ENCODE measurements around the gene MYOF. TPM values are rescaled to one million over a fixed set of nuclear protein-coding genes. Genes with fewer than 3 reads are reported as not detected.
"Not testable (repeated sequence)": the region's sequence is repeated elsewhere in the genome, so short reads cannot be mapped to it uniquely, and the experiment has no call there.

MYOF gene
- total RNA-seq, 1 donor from 2014 or later: 68.2 TPM

GRCh38 chr10:93473161-93473560 lies 9.0 kb downstream of the MYOF start:
- Histone ChIP-seq H3K36me3 (peaks cover 6 to 14% of the 10 kb centered on the region in 2 donors), H3K4me1 (peaks cover 15 to 63% of the 10 kb centered on the region in 2 donors), H3K27me3 (no peaks in the 10 kb centered on the region), H3K9me3 (no peaks in the 10 kb centered on the region), H3K4me3 (no peak overlapping the region), H3K27ac (peak overlapping the region; percentile 15 to 38)
- DNase-seq (ENCODE audit: low spot score in 2 of 2): no peak
- no peak for TF ChIP-seq CTCF (IDR thresholded peaks at IDR 0.05)
- intact Hi-C loops (cut with DNase I): no loop called here

GRCh38 chr10:93471110-93471651 lies 11.0 kb downstream of the MYOF start:
- H3K4me1 ChIP-seq: peaks cover 19 to 64% of the 10 kb centered on the region in 2 donors

GRCh38 chr10:93469454-93469853 lies 12.7 kb downstream of the MYOF start:
- TF ChIP-seq CTCF (IDR thresholded peaks at IDR 0.05): no peak
- DNase-seq (ENCODE audit: low spot score in 2 of 2): no peak
- Histone ChIP-seq H3K4me1 (peaks cover 23 to 64% of the 10 kb centered on the region in 2 donors), H3K27me3 (no peaks in the 10 kb centered on the region), H3K27ac (peak overlapping the region; percentile 83 to 85), H3K36me3 (peaks cover 6 to 8% of the 10 kb centered on the region in 2 donors), H3K9me3 (no peaks in the 10 kb centered on the region), H3K4me3 (no peak overlapping the region)
- intact Hi-C loops (cut with DNase I): no loop called here

More at GRCh38 chr10:93471110-93471651, 11.0 kb downstream of the MYOF start:
- no peak for TF ChIP-seq CTCF (IDR thresholded peaks at IDR 0.05)
- DNase-seq (ENCODE audit: low spot score in 2 of 2): peak in 1 of 2 donors; percentile 72
- Histone ChIP-seq H3K4me3 (no peak overlapping the region), H3K9me3 (no peaks in the 10 kb centered on the region), H3K27me3 (no peaks in the 10 kb centered on the region), H3K36me3 (peaks cover 6 to 8% of the 10 kb centered on the region in 2 donors), H3K27ac (peak overlapping the region; percentile 83 to 85)
- intact Hi-C loops (cut with DNase I): no loop called here

GRCh38 chr10:93468461-93469213 lies 13.5 kb downstream of the MYOF start:
- H3K4me3 ChIP-seq: no peak overlapping the region
- intact Hi-C loops (cut with DNase I): no loop called here
- peak in 1 of 2 donors; percentile 79 for DNase-seq (ENCODE audit: low spot score in 2 of 2)
- peaks cover 6 to 8% of the 10 kb centered on the region in 2 donors for H3K36me3 ChIP-seq
- no peak for TF ChIP-seq CTCF (IDR thresholded peaks at IDR 0.05)
- H3K27me3 ChIP-seq: no peaks in the 10 kb centered on the region
- no peaks in the 10 kb centered on the region for H3K9me3 ChIP-seq
- H3K4me1 ChIP-seq: peaks cover 31 to 65% of the 10 kb centered on the region in 2 donors
- peak overlapping the region; percentile 83 to 85 for H3K27ac ChIP-seq

- DNase-seq (ENCODE audit: low spot score in 2 of 2); H3K27me3 ChIP-seq; H3K4me3 ChIP-seq; H3K36me3 ChIP-seq; intact Hi-C loops (cut with DNase I); H3K9me3 ChIP-seq: not testable (repeated sequence)
- Histone ChIP-seq H3K27ac (peak overlapping the region; percentile 83 to 85), H3K4me1 (peaks cover 37 to 67% of the 10 kb centered on the region in 2 donors)
Measured at GRCh38 chr10:93467635-93468034, 14.5 kb downstream of the MYOF start.
